Hematopoietic multipotent progenitor cell treated with erythropoietin and hydrocortisone succinate and interleukin-3 and kit ligand, for 17 days (in vitro differentiated cells): Measurements from ENCODE around the gene TRAPPC8.

Source experiments
- DNase-seq: peaks from one replicate; pipeline ENCODE4 v3.0.0-alpha.2; 2015; ENCODE audit warnings: low spot score

TRAPPC8 gene

DNA sequence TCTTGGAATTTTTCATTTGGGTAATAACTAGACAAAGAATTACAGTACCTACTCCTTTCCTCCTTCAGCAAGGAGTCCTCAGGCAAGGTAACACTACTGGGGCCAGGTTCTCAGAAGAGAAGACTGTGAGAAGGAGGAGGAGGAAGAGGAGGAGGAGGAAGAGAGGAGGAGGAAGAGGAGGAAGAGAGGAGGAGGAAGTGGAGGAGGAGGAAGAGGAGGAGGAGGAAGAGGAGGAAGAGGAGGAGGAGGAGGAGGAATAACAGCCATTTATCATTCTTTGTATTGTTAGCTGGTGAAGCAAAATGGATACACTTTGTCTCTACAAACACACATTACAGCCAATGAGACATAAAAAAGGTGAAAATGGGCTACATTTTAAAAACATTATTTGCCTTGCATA is 149.4 kb downstream of the TRAPPC8 start:
- DNase-seq, result no peak

DNA sequence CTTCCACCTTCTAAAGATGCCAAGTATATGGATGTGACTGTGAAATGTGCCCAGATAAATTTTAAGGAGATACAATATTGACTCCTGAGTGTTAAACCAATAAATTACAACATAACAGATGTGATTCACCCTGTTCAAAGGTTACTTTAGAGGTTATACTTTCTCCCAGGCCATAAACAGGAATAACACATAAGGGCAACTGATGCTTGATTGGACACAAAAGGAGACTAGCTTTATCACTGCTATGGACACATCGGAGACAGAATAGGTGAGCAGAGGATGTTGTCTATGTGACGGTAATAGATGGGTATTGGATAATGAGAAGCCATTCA is 150.4 kb downstream of the TRAPPC8 start:
- DNase-seq, result no peak

DNA sequence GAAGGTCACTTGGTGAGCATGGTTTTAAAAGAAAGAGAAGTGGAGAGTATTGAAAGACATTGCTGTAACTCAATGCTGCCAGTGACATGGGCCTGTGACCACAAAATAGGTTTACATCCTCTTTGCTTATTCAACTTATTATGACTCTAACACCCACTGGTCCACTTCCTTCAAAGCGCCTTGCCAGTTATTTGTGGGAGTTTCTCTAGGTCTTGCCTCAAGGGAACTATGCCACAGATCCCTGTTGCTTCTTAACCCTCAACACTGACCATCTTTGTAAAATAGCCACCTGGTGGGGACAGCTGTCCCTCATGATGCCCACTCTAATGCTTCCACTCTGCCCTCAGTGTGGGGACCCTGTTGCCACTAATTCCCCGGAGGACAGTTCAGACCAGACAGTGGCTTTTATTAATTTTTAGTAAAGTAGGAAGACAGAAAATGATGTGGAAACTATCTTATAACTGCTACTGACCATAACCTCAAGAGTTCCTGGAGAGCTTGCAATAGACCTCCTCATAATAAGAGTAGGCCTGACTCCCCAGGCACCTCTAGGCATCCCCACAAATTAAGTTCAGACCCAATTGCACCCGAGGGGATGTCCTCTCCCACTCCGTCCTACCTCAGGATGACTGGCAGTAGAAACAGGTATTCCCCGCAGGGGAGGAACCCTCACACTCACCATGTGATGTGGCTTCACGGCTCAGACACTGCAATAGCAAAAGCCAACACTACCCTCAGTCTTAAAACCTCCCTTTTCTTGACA is 150.9 kb downstream of the TRAPPC8 start:
- DNase-seq, result no peak

DNA sequence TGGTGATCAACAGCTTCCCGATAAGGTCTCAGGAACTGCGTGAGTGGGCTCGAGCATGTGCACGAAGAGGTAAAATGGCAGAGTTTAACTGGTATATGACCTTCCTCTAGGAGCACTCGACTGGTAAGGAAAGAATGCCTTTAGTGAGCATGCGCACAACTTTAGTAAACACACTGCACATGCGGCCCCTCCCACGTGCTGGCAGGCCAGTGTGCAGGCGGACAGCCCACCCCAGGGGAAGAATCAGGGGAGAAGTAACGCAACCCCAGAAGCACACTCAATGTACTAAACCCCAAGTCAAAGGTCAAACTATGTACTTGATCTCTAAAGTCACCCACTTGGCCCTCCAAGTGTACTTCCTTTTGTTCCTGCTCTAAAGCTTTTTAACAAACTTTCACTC is 153.5 kb downstream of the TRAPPC8 start:
- no peak for DNase-seq

DNA sequence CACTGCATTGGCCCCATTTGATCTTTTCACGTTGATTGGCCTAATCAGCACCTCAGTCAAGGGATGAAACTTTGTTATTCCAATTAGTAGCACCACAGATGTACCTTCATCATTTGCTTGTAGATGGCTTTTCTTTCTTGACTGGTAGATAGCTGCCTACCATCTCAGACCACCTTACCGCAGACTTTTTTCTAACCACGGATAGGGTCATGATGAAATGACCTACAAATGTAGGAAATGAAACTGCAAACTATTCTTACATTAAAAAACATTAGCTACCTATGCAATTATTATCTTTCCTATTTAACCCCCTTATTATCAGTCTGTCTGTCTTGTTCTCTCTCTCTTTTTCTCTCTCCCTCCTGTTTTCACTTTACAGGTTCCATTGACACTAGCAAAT is 159.9 kb downstream of the TRAPPC8 start:
- DNase-seq, result no peak
